Lung (tissue), 4 donors: Measurements from ENCODE around the gene MFN1. TPM values are rescaled to one million over a fixed set of nuclear protein-coding genes. Genes with fewer than 3 reads are reported as not detected.

Experiments used
- polyA plus RNA-seq, 2 donors: library from polyadenylated mRNA; stranded (reverse); fragments of 200-250 nt; gene quantifications; one replicate each; pipeline ENCODE4 v1.2.1, GENCODE V29; 2013
- total RNA-seq, 2 donors: library from RNA; depleted of rRNA in 1 of 2; stranded (reverse); fragments of >200 nt in 1 of 2; gene quantifications; one replicate each; pipeline ENCODE4 v1.2.1, GENCODE V29; 2014 to 2021
- donor health status: Bipolar disorder and iron deficiency.
- donor health status: healthy.
- donor health status: DM: yes; HTN: yes; CAD: no.

The MFN1 gene
- total and polyA plus RNA-seq, 4 donors: 13.2 to 108 (median 27.1) TPM

Other genes with a start within 250 kb of the MFN1 start
- 10 to 100 TPM; 21.7 to 42.9 TPM for gene PIK3CA, start 199.4 kb upstream of the MFN1 start, total RNA-seq
- gene PIK3CA, start 199.4 kb upstream of the MFN1 start, polyA plus RNA-seq: 10 to 100 TPM in 1 of 2 donors, 1 to 10 TPM in 1; 4.5 to 10.3 TPM
- gene KCNMB3, start 96.6 kb upstream of the MFN1 start, total RNA-seq: 1 to 10 TPM; 2.8 to 5.5 TPM
- 1 to 10 TPM in 1 of 2 donors, under 1 TPM in 1; 0.96 to 1.9 TPM for gene KCNMB3, start 96.6 kb upstream of the MFN1 start, polyA plus RNA-seq
- 10 to 100 TPM; 25.2 to 53.3 TPM for gene ZNF639, start 24.7 kb upstream of the MFN1 start, total RNA-seq
- 10 to 100 TPM; 14.8 to 18.8 TPM for gene ZNF639, start 24.7 kb upstream of the MFN1 start, polyA plus RNA-seq
- 10 to 100 TPM; 33.7 to 56.2 TPM for gene GNB4, start 103.8 kb downstream of the MFN1 start, total RNA-seq
- gene GNB4, start 103.8 kb downstream of the MFN1 start, polyA plus RNA-seq: 10 to 100 TPM in 1 of 2 donors, 1 to 10 TPM in 1; 6.3 to 17.9 TPM
- gene ACTL6A, start 215.2 kb downstream of the MFN1 start, total RNA-seq: 10 to 100 TPM; 35.5 to 61.2 TPM
- gene ACTL6A, start 215.2 kb downstream of the MFN1 start, polyA plus RNA-seq: 10 to 100 TPM; 32.3 to 66.0 TPM